Dendritic cell treated with granulocyte-macrophage colony-stimulating factor and Interleukin-4, amounts not matched to agents 40 ng/mL and 50 ng/mL, for 4 days (primary cell): ENCODE measurements around the gene NAALADL2.
"Not testable (repeated sequence)": the region's sequence is repeated elsewhere in the genome, so short reads cannot be mapped to it uniquely, and the experiment has no call there.

Experiments
- H3K27ac Mint-ChIP-seq: one replicate; pipeline ENCODE4 v1.8.0; 2022; ENCODE audit warnings: mild to moderate bottlenecking, mixed read lengths
- H3K27me3 Mint-ChIP-seq: one replicate; pipeline ENCODE4 v1.8.0; 2022; ENCODE audit warnings: mild to moderate bottlenecking, mixed read lengths
- H3K36me3 Mint-ChIP-seq: one replicate; pipeline ENCODE4 v1.8.0; 2022; ENCODE audit warnings: low read depth, mixed read lengths
- H3K4me1 Mint-ChIP-seq: one replicate; pipeline ENCODE4 v1.8.0; 2022; ENCODE audit warnings: low read depth, mixed read lengths
- H3K4me3 Mint-ChIP-seq: one replicate; pipeline ENCODE4 v1.8.0; 2022; ENCODE audit warnings: mild to moderate bottlenecking, moderate library complexity, mixed read lengths
- H3K9me3 Mint-ChIP-seq: one replicate; pipeline ENCODE4 v1.8.0; 2022; ENCODE audit warnings: mixed read lengths
- intact Hi-C: fragments of 100-400 bp; cut with micrococcal nuclease; formaldehyde crosslinking; loops from one replicate; pipeline ENCODE4 v1.15.0; 2022

Gene NAALADL2

DNA sequence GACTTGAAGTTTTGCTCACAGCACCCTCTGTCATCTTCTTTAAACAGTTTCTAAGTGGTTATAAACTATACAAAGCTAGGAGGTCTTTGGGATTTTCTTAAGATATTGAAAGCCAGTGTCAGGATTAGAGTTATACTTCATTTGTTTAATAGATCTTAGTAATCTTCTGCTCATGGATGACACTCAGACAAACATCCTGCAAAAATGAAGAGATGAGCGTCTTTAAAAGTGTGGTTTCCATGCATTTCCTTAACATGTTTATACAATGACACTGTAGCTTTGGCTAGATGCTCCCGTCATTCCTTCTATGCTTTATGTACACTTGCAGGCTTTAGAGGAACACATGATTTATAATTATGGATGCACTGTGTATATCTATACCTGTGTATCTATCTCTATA lies 182.2 kb downstream of the NAALADL2 start:
- H3K36me3 Mint-ChIP-seq: no peaks in the 10 kb centered on the region
- no peak overlapping the region for H3K4me3 Mint-ChIP-seq
- H3K27ac Mint-ChIP-seq: no peak overlapping the region
- no peaks in the 10 kb centered on the region for H3K27me3 Mint-ChIP-seq
- H3K4me1 Mint-ChIP-seq: no peaks in the 10 kb centered on the region
- peaks cover 39% of the 10 kb centered on the region for H3K9me3 Mint-ChIP-seq
- intact Hi-C loops: no loop called here

DNA sequence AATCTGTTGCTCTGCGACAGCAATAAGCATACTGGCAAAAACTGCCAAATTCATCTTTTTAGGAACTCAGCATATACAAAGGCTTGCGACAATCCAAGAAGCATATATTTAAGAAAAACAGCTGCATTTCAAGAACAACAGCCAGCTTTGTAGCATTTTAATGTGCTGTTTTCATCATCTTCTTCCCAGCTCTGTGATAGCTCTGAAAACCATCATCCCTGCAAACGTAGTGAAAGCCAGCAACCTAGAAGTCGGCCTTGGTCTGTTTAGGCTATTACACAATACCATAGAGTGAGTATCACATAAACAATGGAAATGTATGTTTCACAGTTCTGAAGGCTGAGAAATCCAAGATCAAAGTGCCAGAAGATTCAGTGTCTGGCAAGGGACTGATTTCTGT lies 187.5 kb downstream of the NAALADL2 start:
- Mint-ChIP-seq H3K4me1 (no peaks in the 10 kb centered on the region), H3K27me3 (no peaks in the 10 kb centered on the region), H3K4me3 (no peak overlapping the region), H3K9me3 (peaks cover 31% of the 10 kb centered on the region), H3K27ac (no peak overlapping the region), H3K36me3 (no peaks in the 10 kb centered on the region)
- intact Hi-C loops: no loop called here

DNA sequence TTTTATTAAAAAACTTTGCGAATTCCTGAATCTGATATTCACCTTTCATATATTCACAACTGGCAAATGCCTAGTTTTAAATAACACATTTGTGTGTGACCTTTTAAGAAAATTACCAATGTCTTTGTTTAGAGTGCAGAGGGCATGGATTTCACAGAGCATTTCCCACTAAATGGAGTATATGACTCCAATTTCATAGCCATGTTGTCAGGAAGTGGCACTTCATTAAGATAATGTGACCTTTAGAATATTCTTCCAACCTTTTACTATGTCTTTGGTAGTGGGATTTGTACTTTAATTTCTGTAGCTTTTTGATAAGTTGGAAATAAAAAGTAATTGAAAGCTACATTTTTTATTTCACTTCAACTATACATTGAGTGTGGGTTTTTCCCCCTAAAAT lies 188.7 kb downstream of the NAALADL2 start:
- H3K27me3 Mint-ChIP-seq: no peaks in the 10 kb centered on the region
- no peak overlapping the region for H3K27ac Mint-ChIP-seq
- H3K4me1 Mint-ChIP-seq: no peaks in the 10 kb centered on the region
- no peaks in the 10 kb centered on the region for H3K36me3 Mint-ChIP-seq
- no peak overlapping the region for H3K4me3 Mint-ChIP-seq
- intact Hi-C loops: no loop called here
- peaks cover 34% of the 10 kb centered on the region for H3K9me3 Mint-ChIP-seq

DNA sequence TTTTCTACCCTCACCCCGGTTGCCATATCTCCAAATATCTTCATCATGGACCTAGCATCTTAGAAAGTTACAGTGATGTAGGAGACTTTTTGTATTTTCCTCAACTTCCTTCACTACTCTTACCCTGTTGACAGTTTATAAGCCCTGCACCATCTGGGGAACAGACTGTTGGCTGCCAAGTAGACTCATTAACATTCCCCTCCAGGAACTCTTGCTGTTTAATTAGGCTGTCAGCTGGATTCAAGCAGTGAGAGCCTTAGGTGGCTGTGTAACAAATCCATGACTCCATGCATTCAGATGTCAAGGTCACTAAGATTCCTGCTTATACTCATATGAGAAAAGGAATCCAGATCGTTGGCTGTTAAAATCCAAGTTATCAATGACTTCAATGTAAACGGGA lies 198.3 kb downstream of the NAALADL2 start:
- peaks cover 59% of the 10 kb centered on the region for H3K9me3 Mint-ChIP-seq
- H3K27ac Mint-ChIP-seq: no peak overlapping the region
- intact Hi-C loops: no loop called here
- H3K4me3 Mint-ChIP-seq: no peak overlapping the region
- no peaks in the 10 kb centered on the region for H3K36me3 Mint-ChIP-seq
- no peaks in the 10 kb centered on the region for H3K4me1 Mint-ChIP-seq
- H3K27me3 Mint-ChIP-seq: no peaks in the 10 kb centered on the region

DNA sequence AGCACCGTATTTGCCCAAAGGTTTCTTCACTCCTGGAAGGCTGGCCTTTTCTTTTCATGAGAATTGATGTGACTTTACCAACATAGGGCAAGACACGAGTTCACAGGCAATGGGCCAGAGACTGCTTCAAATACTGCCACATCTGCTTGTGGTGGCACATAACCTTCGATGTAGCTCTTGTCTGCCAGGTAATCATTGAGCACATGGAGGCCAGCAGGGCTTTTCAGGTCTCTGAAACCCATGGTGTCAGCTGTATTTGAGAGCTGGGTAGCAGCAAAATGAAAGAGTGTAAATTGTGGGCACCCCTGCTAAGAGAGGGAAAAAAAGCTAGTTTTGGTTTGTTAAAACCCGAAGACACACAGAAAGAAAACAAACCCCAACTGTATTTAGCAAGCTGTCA lies 200.7 kb downstream of the NAALADL2 start:
- Mint-ChIP-seq H3K27me3 (no peaks in the 10 kb centered on the region), H3K4me3 (no peak overlapping the region), H3K4me1 (no peaks in the 10 kb centered on the region), H3K36me3 (no peaks in the 10 kb centered on the region), H3K9me3 (peaks cover 52% of the 10 kb centered on the region), H3K27ac (no peak overlapping the region)
- intact Hi-C loops: no loop called here

DNA sequence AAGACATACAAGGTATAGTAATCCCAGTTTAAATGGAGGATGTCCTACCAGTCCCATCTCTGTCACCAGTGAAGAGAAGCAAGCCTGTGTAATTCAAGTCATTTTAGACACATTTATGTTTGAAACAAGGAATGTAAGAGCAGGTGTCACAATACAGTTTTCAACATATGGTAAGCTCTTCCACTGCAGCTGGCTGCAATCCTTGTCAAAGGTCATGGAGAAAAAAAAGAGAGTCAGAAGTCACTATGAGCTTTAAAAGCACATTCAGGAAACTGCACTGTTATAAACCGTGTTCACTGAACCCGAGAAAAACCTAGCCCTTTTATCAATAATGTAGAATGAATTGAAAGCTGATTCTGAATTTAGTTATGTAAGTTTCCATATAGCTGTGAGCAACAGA lies 206.4 kb downstream of the NAALADL2 start:
- H3K27me3 Mint-ChIP-seq: no peaks in the 10 kb centered on the region
- no peak overlapping the region for H3K27ac Mint-ChIP-seq
- no peaks in the 10 kb centered on the region for H3K36me3 Mint-ChIP-seq
- H3K4me1 Mint-ChIP-seq: no peaks in the 10 kb centered on the region
- H3K9me3 Mint-ChIP-seq: peaks cover 30% of the 10 kb centered on the region
- no peak overlapping the region for H3K4me3 Mint-ChIP-seq
- intact Hi-C loops: no loop called here

DNA sequence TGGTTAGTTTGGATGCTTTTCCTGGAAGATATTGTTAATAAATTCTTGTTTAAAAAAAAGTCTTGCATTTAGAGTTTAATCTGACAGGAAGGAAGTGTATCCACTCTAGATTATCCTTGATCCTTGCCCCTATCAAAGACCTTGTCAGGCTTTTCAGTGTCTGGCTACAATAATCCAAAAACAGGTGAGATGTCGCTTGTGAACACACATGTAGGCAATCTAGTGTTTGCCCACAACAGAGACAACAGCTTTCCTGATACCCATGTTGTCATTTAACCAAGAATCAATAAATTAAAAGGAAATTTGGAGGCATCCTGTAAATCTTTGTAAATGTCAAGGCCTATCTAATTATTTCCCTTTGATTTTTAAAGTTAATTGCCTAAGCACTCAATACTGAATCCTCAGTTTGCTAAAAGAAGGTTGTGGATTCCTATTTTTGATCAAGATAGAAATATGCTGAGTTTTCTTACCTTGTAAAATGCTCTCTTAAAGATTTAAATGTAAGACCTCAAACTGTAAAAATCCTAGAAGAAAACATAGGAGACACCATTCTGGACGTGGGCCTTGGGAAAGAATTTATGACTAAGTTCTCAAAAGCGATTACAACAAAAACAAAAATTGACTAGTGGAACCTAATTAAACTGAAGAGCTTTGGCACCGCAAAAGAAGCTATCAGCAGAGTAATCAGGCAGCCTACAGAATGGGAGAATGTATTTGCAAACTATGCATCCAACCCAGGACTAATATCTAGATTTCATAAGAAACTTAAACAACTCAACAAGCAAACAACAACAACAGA lies 207.7 kb downstream of the NAALADL2 start:
- no peak overlapping the region for H3K4me3 Mint-ChIP-seq
- no peaks in the 10 kb centered on the region for H3K27me3 Mint-ChIP-seq
- no peaks in the 10 kb centered on the region for H3K4me1 Mint-ChIP-seq
- no peaks in the 10 kb centered on the region for H3K36me3 Mint-ChIP-seq
- intact Hi-C loops: no loop called here
- H3K27ac Mint-ChIP-seq: no peak overlapping the region
- peaks cover 30% of the 10 kb centered on the region for H3K9me3 Mint-ChIP-seq

DNA sequence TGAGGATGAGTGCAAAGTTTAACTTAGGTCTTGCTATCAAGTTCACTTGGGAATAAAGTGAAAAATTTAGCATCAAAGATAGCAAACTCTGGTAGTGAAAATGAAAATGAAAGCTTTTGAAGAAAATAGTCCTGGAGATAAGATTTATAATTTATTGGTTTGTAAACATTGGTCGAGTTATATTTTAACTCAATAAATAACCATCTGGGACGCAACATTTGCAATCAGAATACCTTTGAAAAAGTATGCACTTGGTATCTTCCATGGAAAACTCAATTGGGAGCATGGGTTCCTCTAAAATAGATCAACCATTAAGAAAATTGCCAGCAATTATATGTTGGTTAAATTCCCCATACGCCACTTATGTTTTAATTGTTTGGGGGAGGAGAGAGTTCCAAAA lies 209.5 kb downstream of the NAALADL2 start:
- Mint-ChIP-seq H3K36me3 (no peaks in the 10 kb centered on the region), H3K4me3 (no peak overlapping the region), H3K4me1 (no peaks in the 10 kb centered on the region), H3K27me3 (no peaks in the 10 kb centered on the region), H3K9me3 (peaks cover 30% of the 10 kb centered on the region), H3K27ac (no peak overlapping the region)
- intact Hi-C loops: no loop called here

DNA sequence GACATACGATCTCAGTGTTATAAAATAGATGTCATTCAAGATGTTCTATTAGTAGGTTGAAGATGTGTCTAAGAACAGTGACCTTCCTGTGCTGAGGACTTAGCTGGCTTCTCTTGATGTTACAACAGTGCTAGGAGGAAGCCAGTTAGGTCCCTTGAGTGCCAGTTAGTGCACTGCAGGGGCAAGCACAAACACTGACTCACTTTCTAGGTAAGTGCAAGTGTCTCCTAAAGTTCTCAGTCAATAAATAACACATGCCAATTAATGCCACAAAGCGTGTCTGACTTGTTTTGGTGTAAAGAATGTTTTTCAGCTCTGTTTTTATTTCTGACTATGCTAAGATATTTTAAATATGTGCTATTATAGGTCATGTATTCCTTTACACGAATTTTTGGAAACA lies 211.8 kb downstream of the NAALADL2 start:
- intact Hi-C loops: no loop called here
- no peaks in the 10 kb centered on the region for H3K36me3 Mint-ChIP-seq
- no peaks in the 10 kb centered on the region for H3K27me3 Mint-ChIP-seq
- H3K4me3 Mint-ChIP-seq: no peak overlapping the region
- H3K9me3 Mint-ChIP-seq: peaks cover 21% of the 10 kb centered on the region
- H3K4me1 Mint-ChIP-seq: no peaks in the 10 kb centered on the region
- no peak overlapping the region for H3K27ac Mint-ChIP-seq

DNA sequence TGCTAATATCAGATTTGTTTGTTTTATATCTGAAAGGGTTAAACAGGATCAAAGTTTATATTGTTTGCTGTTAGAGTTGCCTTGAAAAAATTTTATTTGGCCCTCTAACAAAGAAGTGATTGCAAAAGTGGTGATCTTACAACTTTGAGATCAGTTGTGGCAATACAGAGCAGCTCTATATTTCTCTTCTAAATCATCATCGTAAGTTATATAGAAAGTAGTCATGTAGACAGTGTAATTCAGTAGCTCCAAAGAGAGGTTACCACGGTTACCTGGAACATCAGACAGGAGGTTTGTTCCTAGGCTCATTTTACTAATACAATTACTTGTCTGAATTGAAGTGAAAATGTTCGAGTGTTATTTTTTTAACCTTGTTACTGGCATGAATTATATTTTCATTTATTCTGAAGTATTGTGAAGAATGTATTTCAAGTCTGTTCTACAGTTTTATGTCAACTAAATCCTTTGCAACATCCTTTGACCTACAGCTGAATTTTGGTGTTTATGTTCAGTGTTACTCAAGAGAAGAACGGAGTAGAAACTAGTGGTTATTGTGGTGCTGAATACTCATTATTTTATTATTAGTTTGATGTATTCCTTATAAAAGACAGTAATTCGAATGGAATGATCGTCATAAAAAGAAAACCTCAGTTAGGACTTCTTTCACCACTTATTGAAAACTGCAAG lies 214.2 kb downstream of the NAALADL2 start:
- Mint-ChIP-seq H3K27me3 (no peaks in the 10 kb centered on the region), H3K4me1 (no peaks in the 10 kb centered on the region), H3K36me3 (no peaks in the 10 kb centered on the region), H3K4me3 (no peak overlapping the region), H3K27ac (no peak overlapping the region), H3K9me3 (peaks cover 9% of the 10 kb centered on the region)
- intact Hi-C loops: no loop called here

DNA sequence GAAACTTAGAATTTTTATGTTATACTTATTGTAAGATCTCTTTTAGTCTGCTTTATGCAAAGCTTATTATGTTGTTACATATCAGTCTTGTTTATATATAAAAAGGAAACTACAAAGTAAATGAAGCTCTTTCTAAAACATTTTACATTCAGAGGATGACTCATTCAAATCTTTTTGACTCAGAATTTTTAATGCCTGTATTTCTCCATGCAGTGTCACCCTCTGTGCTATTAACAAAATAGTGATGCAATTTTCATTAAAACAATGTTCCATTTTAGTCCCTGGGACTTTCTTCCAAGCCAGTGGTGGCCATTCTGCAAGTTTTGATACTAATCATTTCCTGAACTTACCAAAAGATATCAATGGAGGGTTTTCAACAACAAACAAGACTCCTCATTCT lies 216.1 kb downstream of the NAALADL2 start:
- Mint-ChIP-seq H3K27ac (no peak overlapping the region), H3K4me3 (no peak overlapping the region), H3K27me3 (no peaks in the 10 kb centered on the region), H3K36me3 (no peaks in the 10 kb centered on the region), H3K4me1 (no peaks in the 10 kb centered on the region), H3K9me3 (peaks cover 9% of the 10 kb centered on the region)
- intact Hi-C loops: no loop called here

DNA sequence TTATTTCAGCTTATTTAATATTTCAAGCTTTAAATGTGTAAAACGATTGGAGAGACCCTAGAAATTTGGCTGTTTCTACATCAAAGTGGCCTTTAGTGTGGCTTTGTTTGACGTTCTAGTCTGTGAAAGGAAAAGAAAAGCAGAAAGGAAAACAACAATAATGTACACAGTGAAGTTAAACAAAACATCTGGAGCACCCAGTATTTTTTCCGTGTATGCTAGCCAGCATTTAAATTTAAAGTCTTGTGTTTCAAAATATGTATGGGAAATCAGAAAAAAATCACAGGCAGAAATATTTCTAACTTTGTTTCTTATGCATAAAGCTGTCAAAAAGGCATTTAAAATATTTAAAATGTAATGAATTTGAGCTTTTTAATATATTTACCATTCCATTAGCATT lies 218.1 kb downstream of the NAALADL2 start:
- Mint-ChIP-seq H3K27ac (no peak overlapping the region), H3K27me3 (no peaks in the 10 kb centered on the region), H3K4me1 (no peaks in the 10 kb centered on the region), H3K36me3 (no peaks in the 10 kb centered on the region), H3K4me3 (no peak overlapping the region), H3K9me3 (peaks cover 21% of the 10 kb centered on the region)
- intact Hi-C loops: no loop called here

DNA sequence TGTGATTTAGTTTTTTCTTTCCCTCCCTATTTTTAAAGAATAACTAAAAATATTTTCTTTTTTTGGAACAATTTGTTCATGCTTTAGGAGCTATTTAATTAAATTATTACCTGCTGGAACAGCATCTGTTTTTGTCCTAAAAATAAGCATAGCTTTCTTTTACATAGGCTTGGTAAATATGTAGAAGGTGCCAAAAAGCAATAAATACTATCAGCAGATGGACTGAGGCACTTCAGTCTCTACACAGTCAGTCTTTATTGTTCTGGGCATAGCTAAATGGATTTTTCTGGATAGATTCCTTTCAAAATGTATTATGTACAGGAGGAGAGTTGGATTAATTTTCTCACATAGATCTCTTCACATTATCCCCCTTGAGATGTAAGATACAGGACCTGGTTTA lies 223.5 kb downstream of the NAALADL2 start:
- no peaks in the 10 kb centered on the region for H3K36me3 Mint-ChIP-seq
- H3K27ac Mint-ChIP-seq: no peak overlapping the region
- H3K4me1 Mint-ChIP-seq: no peaks in the 10 kb centered on the region
- intact Hi-C loops: no loop called here
- no peak overlapping the region for H3K4me3 Mint-ChIP-seq
- H3K27me3 Mint-ChIP-seq: no peaks in the 10 kb centered on the region
- H3K9me3 Mint-ChIP-seq: peaks cover 31% of the 10 kb centered on the region

DNA sequence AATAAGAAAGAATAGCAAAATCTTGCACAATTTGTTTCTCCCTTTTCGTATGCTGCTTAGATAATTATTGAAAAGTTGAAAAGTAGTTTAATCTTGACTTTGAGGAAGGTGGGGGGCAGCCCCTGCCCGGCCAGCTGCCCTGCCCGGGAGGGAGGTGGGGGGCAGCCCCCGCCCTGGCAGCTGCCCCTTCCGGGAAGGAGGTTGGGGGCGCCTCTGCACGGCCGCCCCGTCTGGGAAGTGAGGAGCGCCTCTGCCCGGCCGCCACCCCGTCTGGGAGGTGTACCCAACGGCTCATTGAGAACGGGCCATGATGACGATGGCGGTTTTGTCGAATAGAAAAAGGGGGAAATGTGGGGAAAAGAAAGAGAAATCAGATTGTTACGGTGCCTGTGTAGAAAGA lies 228.0 kb downstream of the NAALADL2 start:
- H3K4me3 Mint-ChIP-seq, intact Hi-C loops, H3K27me3 Mint-ChIP-seq, H3K27ac Mint-ChIP-seq, H3K4me1 Mint-ChIP-seq, H3K36me3 Mint-ChIP-seq: not testable (repeated sequence)
- peaks cover 11% of the 10 kb centered on the region for H3K9me3 Mint-ChIP-seq
